ENCODE results near the gene EMC8. TPM values are rescaled to one million over a fixed set of nuclear protein-coding genes. Genes with fewer than 3 reads are reported as not detected.

EMC8 gene
- total and polyA plus RNA-seq, 8 donors = 19.4 to 29.1 (median 25.3) TPM

DNA sequence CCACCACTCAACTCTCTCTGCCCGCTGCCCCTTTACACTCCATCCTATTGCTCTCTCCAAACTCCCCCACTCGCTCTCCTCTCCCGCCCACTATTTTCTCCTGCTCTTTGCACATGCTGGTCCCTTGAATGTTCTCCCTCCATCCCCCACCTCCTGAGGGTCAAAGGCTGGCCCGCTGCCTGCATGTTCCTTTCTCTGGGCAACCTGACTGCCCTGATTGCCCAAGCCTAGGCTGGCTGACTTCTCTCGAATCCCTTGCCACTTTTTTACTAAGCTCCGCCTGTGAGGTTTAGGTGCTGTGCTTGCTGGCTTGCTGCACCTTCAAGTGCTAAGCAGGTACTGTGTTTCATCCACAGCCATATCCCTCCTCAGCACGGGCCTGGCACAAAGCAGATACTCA is 2.7 kb downstream of the EMC8 start:
- DNase-seq = no peak
- Histone ChIP-seq H3K36me3 (peaks cover 0 to 60% of the 10 kb centered on the region in 2 donors), H3K9me3 (no peaks in the 10 kb centered on the region), H3K27me3 (no peaks in the 10 kb centered on the region), H3K4me1 (peaks cover 22 to 36% of the 10 kb centered on the region in 2 donors), H3K27ac (no peak overlapping the region), H3K4me3 (no peak overlapping the region)
- ATAC-seq = no peak
- intact Hi-C loops (cut with DNase I) = no loop called here
- TF ChIP-seq, protein P1, sequence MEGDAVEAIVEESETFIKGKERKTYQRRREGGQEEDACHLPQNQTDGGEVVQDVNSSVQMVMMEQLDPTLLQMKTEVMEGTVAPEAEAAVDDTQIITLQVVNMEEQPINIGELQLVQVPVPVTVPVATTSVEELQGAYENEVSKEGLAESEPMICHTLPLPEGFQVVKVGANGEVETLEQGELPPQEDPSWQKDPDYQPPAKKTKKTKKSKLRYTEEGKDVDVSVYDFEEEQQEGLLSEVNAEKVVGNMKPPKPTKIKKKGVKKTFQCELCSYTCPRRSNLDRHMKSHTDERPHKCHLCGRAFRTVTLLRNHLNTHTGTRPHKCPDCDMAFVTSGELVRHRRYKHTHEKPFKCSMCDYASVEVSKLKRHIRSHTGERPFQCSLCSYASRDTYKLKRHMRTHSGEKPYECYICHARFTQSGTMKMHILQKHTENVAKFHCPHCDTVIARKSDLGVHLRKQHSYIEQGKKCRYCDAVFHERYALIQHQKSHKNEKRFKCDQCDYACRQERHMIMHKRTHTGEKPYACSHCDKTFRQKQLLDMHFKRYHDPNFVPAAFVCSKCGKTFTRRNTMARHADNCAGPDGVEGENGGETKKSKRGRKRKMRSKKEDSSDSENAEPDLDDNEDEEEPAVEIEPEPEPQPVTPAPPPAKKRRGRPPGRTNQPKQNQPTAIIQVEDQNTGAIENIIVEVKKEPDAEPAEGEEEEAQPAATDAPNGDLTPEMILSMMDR (IDR thresholded peaks at IDR 0.05) = no peak

DNA sequence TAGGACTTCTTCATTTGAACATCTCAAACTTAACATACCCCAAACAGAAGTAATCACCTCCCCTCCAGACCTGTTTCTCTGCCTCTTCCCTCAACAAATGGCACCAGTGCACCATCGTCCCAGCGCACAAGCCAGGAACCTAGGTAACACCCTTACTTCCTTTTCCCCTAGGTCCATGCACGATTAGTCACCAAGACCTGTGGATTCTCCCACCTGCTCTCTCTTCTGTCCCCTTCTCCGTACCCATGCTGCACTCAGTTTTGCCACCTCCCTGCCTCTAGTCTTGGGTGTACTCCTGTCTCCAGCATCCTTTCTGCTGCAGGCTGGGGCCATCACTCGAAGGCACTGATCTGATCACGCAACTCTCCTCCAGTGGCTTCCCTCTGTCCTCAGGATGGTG is 3.2 kb downstream of the EMC8 start:
- no peak for ATAC-seq

DNA sequence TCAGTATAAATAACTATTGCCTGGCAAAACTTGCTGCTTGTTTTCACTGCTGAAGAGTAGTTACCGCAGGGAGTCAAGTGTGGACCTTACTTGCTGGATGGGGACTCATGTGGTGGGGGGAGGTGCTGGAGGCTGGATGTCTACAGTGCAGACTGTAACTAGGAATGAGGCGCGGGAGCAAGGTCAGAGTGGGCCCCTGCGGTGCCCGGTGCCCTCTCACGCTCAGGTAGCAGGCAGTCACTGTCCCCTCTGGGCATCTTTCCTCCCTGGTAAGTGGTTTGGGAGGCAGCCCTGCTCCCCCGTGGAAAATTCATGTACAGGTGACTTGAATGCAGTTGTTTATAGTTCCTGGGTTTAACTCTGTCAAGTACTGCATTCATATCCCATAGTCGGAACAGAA is 4.6 kb downstream of the EMC8 start:
- ATAC-seq (no peak), DNase-seq (no peak)
- TF ChIP-seq, protein P1 (IDR thresholded peaks at IDR 0.05) = no peak
- H3K27ac ChIP-seq = no peak overlapping the region
- H3K9me3 ChIP-seq = no peaks in the 10 kb centered on the region
- H3K4me1 ChIP-seq = peaks cover 13 to 24% of the 10 kb centered on the region in 2 donors
- intact Hi-C loops (cut with DNase I) = no loop called here
- H3K27me3 ChIP-seq = no peaks in the 10 kb centered on the region
- H3K36me3 ChIP-seq = peaks cover 0 to 60% of the 10 kb centered on the region in 2 donors
- H3K4me3 ChIP-seq = no peak overlapping the region

More for the DNA sequence above, 3.2 kb downstream of the EMC8 start:
- intact Hi-C loops (cut with DNase I) = no loop called here
- no peak for DNase-seq
- no peak overlapping the region for H3K27ac ChIP-seq
- no peak overlapping the region for H3K4me3 ChIP-seq
- peaks cover 22 to 35% of the 10 kb centered on the region in 2 donors for H3K4me1 ChIP-seq
- no peaks in the 10 kb centered on the region for H3K27me3 ChIP-seq
- no peaks in the 10 kb centered on the region for H3K9me3 ChIP-seq
- TF ChIP-seq, protein P1 (IDR thresholded peaks at IDR 0.05) = no peak
- H3K36me3 ChIP-seq = peaks cover 0 to 60% of the 10 kb centered on the region in 2 donors

DNA sequence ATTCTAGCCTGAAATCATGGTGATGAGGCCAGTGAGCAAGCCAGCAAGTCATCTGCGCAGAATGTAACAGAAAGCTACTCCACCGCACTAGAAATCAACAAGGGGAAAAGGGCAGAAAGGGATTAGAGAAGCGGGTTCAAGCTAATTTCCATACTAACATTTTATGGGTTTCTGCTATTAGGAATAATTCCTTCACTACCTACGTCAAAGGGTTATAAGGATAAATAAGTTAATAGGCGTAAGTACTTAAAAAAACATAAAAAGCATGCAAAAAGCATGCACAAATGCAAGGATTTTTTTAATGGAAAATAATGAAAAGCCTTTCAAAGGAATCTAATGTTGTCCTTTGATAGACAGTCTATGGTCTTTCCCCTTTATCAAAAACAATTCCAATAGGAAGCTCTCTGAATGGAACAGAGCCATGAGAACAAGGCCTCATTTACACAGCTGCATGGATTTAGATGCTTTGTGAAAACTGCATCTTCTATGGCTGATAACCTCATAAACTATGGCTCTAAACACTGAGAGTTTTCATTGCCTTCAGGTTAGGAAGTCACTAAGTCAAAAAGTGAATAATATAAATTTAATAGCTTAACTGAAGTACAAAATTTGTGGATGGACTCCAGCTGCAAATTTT is 5.6 kb downstream of the EMC8 start:
- no peaks in the 10 kb centered on the region for H3K9me3 ChIP-seq
- ATAC-seq (no peak), DNase-seq (no peak)
- intact Hi-C loops (cut with DNase I) = no loop called here
- H3K4me1 ChIP-seq = peaks cover 13 to 22% of the 10 kb centered on the region in 2 donors
- TF ChIP-seq, protein P1 (IDR thresholded peaks at IDR 0.05) = no peak
- no peak overlapping the region for H3K4me3 ChIP-seq
- peaks cover 0 to 65% of the 10 kb centered on the region in 2 donors for H3K36me3 ChIP-seq
- no peaks in the 10 kb centered on the region for H3K27me3 ChIP-seq
- no peak overlapping the region for H3K27ac ChIP-seq

DNA sequence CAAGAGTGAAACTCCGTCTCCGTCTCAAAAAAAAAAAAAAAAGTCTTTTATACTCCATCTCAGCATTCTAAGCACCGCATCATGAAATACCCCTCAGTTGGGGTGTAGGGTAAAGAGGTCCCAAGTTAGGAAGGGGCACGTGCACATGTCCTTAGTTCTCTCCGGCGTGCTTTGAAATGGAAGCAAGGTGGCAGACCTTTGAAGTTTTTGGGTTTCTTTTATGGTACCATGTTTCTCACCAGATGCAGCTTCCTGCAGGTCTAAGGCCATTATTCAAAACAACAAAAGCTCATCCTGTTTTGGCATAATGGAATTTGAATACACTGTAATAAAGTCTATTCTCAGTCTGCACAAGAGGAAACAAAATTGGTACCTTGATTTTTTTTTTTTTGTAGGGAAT is 9.6 kb downstream of the EMC8 start:
- ATAC-seq = no peak
- no peak overlapping the region for H3K4me3 ChIP-seq
- no peak overlapping the region for H3K27ac ChIP-seq
- no peaks in the 10 kb centered on the region for H3K27me3 ChIP-seq
- intact Hi-C loops (cut with DNase I) = no loop called here
- DNase-seq = no peak
- no peaks in the 10 kb centered on the region for H3K9me3 ChIP-seq
- TF ChIP-seq, protein P1 (IDR thresholded peaks at IDR 0.05) = no peak
- peaks cover 0 to 75% of the 10 kb centered on the region in 2 donors for H3K36me3 ChIP-seq
- no peaks in the 10 kb centered on the region for H3K4me1 ChIP-seq

Measured in left lung (tissue), 10 donors.